HG03342 (cell line): ENCODE results near the gene PTPRU.

Experiments
- ATAC-seq: cut with Tn5 transposase; IDR thresholded peaks from one replicate; pipeline ENCODE4 v1.9.1; 2021; ENCODE audit warnings: mild to moderate bottlenecking, moderate library complexity; ENCODE audit not compliant: unreplicated experiment

The PTPRU gene

DNA sequence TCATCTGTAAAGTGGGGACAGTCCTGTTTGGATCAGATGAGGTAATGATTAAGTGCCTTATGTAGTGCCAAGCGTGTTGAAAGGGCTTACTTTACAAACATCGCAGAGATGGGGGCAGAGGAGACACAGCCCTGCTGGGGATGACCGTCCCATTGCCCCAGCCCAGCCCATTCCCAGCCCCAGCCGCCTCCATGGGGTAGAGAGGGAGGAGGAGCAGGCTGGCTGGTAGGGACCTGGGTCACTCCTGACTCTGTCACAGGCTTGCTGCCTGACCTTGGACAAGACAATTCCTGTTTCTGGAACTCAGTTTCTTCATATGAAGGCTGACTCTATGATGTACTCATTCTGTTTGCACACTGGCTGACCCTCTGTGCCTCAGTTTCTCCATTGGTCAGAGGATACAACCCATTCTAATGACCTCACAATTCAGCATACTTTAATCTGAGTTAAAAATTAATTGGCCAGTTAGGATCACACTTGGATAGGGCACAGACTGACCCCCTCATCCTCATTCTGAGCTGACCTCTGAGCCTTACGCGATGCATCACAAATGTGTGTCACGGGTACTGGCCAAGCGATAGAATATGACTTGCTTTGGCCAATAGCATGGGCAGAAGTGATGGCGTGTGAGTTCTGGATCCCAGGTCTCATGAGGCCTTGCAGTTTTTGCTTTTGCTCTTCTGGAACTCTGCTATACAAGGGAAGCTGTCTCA, 91.1 kb downstream of the PTPRU start:
- ATAC-seq, result no peak

DNA sequence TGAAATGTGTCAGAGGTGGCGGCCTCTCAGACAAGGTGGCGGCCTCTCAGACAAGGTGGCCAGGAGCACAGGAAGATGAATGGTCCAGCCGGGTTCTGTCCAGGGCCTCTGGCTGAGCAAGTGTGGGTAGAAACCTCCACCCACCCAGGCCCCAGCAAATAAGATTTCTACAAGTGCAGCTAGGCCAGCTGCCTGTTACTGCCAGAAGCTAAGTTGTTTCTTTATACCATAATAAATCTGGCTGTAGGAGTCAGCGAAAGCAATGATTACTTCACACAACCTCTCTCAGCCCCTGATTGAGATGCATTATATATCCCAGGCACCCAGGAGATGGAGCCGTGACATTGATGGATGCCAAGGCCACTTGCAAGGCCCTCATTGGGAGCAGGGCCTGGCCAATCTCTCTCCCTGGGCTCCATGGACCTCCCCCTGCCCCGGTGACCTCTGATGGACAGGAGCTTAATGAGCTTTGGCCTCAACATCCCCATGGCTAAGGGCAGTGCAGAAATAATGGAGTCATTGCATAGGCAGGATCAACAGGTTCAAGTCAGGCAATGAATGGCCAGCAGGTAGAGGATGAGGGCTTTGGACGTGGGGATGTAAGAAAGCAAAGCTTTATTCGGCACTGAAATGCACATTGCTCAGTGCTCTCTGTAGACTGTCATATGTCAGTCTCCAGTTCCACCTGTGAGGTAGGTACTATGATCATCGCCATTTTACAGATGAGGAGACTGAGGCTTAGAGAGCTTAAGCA, 92.9 kb downstream of the PTPRU start:
- ATAC-seq, result no peak

GRCh38 chr1:29330089-29330488, 93.8 kb downstream of the PTPRU start:
- ATAC-seq, result no peak

DNA sequence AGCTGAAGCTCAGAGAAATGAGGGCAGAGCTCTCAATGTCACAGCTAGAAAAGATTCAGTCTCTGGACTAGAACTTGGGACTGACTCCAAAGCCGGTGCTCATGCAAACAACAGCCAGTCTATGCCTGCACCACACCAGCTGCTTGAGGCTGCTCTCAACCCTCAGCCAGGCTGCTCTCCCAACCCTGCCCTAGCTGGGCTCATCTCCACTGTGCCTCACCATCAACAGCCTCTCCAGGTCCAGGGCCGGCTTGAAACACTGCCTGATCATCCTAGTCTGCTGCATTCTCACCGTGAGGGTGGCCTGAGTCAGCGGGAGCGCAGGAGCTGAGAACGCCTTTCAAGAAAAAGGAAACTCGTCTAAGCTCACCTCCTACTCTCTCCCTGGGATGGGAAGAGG, 94.5 kb downstream of the PTPRU start:
- no peak for ATAC-seq

DNA sequence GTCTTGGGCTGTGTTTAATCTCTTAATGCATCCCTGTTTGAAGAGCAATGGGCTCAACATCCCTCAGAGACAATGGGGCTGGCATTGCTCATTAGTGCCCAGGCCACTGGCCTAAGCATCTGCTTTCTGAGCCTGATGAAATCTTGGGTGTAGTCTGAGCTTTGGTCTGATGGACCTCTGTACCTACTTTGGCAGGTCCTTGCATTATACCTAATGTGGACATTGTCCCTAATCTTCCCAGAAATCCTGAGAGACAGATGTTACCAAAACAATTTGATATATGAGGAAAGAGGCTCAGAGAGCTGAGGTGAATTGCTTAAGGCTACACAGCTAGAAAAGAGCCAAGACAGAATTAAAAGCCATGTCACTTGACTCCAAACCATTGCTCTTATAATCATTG, 95.0 kb downstream of the PTPRU start:
- ATAC-seq, result no peak

GRCh38 chr1:29331729-29332128, 95.4 kb downstream of the PTPRU start:
- no peak for ATAC-seq

- ATAC-seq, result no peak
These were observed 95.9 kb downstream of the PTPRU start for GRCh38 chr1:29332204-29332603.

DNA sequence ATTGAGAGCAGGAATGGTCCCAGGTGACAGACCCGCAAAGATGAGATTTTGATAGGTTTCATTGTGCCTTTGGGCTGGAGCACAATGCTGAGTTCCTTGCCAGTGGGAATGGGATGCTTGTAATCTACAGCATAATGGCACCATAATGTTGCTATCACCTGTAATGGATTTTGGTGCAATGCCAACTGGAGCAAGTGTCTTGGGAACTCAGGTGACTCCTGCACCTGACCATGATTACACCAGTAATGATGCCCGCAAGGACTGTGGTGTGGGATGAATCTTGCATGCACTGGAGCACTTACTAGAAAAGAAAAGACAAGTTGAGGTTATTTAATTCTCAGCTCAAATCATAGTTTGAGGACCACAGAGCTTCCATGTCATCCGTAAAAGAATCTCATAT, 96.7 kb downstream of the PTPRU start:
- ATAC-seq, result no peak

GRCh38 chr1:29335573-29335972, 99.3 kb downstream of the PTPRU start:
- no peak for ATAC-seq

GRCh38 chr1:29338908-29339575, 102.7 kb downstream of the PTPRU start:
- no peak for ATAC-seq

DNA sequence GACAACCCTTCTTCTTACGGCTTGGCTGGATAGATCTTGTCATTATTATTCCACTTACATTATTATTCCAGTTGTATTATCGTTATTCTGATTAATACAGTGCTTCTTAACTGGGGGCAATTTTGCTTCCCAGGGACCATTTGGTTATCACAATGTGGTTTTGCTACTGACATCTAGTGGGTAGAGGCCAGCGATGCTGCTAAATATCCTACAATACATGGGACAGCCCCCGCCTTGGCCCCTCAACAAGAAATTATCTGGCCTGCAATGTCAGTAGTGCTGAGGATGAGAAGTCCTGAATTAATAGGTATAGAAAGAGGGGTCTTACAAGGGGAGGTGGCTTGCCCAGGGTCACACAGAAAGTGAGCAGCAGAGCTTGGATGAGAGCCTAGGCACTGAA, 105.6 kb downstream of the PTPRU start:
- ATAC-seq, result no peak

- ATAC-seq, result no peak
These were observed 106.0 kb downstream of the PTPRU start for GRCh38 chr1:29342351-29342750.

DNA sequence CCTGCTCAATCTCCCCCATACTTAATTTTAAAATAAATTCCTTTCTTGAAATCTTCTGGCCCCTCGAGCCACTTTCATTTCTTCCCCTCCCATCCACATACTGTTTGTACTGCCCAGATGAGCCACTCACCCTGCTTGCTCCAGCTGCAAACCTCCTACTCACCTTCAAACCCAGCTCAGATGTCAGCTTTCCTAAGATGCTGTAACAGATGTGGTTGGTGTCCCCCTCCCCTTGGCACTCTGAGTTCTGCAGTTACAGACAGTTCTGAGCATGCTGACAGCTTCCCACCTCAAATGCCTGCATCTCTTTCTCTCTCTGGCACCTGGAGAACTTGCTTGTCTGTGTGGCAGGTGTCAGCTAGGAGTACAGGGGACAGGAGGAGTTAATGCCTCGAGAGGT, 106.7 kb downstream of the PTPRU start:
- ATAC-seq, result no peak

- ATAC-seq, result no peak
These were observed 107.2 kb downstream of the PTPRU start for GRCh38 chr1:29343476-29343875.

DNA sequence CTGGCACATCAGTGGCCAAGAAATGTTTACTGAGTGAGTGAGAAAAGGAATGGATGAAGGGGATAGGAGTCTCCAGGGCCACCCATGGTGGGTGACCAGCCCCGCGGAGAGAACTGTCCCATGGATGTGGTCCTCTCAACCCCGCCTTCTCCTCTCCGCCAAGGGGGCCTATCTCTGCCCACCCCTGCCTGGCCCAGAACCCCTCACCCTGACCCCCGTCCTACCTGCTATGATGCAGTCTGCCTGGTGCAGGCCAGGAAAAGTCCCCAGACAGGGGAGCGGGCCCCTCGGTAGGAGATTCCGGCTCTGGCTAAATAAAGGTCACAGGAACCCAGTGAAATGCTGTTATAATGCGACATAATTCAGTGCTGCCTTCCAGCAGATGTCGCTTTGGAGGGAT, 107.6 kb downstream of the PTPRU start:
- no peak for ATAC-seq

DNA sequence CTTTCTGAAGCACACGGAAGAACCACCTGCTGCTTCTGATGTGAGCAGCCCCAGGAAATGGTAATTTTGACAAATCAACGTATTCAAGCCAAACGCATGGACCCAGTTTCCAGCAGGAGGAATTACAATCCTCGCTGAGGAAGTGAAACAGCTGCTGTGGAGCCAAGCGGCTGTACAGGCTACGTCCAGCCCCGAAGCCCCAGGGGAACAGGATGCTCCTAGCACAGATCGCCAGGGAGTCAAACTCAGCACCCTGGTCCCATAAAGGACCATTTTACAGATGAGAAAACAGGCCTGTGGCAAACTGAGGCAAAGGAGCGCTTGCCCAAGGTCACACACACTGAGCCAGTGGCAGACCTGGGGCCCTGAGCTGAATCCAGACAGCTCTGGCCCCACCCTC, 108.0 kb downstream of the PTPRU start:
- no peak for ATAC-seq

- no peak for ATAC-seq
These were observed 110.3 kb downstream of the PTPRU start for GRCh38 chr1:29346576-29346975.

- ATAC-seq, result no peak
These were observed 113.7 kb downstream of the PTPRU start for GRCh38 chr1:29349871-29350491.

- no peak for ATAC-seq
These were observed 116.5 kb downstream of the PTPRU start for GRCh38 chr1:29352719-29353420.

GRCh38 chr1:29354511-29355098, 118.3 kb downstream of the PTPRU start:
- no peak for ATAC-seq

GRCh38 chr1:29355375-29355774, 119.1 kb downstream of the PTPRU start:
- ATAC-seq, result no peak
